Stimulated activated CD8-positive, alpha-beta memory T cell treated with anti-CD3 and anti-CD28 coated beads, Interleukin-15, amount 100 ng/mL, for 24 hours (primary cell): ENCODE data around the gene TTBK2.
"Not testable (repeated sequence)": the region's sequence is repeated elsewhere in the genome, so short reads cannot be mapped to it uniquely, and the experiment has no call there.

ENCODE experiments used
- DNase-seq: peaks from one replicate; pipeline ENCODE4 v3.0.0-alpha.2; 2020; ENCODE audit warnings: low read depth

TTBK2 gene

DNA sequence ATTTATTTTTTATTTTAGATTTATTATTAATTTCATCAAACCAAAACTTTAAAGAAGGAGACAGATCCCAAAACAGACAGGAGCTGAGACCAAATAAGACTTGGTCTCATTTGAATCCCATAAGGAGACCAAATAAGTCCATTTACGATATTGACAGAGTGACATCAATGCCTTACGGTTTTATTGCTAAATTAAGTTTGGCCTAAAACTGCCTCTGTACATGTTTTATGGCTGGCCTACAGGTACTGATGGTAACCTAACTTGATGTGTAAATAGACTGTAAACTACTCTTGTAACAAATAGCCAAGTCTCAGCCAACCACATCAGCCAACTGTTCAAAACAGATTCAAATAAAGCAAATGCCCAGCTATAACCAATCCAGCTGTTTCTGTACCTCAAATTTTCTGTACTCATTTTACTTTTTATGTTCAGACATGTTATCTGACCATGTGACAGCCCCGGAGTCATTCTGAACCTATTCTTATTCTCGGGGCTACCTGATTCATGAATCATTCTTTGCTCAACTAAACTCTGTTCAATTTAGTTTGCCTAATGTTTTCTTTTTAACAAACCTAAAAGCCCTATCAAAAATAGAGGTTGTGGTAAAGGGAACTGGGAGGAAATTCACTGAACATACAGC lies 94.2 kb downstream of the TTBK2 start:
- no peak for DNase-seq

DNA sequence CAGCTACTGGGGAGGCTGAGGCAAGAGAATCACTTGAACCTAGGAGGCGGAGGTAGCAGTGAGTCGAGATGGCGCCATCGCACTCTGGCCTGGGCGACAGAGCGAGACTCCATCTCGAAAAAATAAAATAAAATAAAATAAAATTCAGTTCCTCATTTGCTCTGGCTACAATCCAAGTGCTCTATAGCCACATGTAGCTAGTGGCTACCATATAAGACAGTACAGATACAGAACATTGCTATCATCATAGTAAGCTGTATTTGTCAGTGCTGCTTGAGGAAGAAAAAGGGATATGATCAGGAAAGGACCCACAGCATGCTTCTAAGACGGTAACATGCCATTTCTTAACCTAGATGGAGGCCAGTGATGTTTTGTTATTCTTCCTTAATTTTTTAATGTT lies 95.0 kb downstream of the TTBK2 start:
- DNase-seq: no peak

DNA sequence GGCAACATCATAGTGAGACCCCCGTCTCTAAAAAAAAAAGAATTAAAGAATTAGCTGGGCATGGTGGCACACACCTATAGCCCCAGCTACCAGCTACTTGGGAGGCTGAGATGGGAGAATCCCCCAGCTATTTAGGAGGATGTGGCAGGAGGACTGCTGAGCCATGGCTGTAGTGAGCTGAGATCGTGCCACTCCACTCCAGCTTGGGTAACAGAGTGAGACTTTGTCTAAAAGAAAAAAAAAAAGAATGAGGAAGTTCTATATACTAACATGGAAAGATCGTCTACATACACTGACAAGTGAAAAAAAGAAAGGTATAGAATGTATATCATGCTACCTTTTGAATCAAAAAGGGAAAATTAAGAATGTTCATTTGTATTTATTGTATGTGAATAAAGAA lies 99.8 kb downstream of the TTBK2 start:
- no peak for DNase-seq

- no peak for DNase-seq
Observed at GRCh38 chr15:42819786-42820185, 100.8 kb downstream of the TTBK2 start.

DNA sequence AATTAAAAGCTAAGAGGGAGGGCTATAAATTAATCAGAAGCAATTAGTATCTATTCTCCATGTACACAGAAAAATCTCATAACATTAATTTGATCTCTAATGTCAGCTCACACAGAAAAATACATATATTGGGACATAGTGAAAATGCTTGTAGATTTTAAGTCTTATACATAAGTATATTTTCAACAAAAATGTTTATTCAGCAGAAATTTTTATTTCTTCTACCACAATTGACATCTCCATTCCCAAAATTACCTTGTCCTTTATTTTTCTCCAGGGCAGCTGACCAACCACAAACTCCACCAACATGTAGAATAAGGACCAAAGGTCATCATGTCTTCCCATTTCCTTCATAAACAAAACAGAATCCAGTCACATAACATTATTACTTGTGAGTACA lies 109.1 kb downstream of the TTBK2 start:
- no peak for DNase-seq

GRCh38 chr15:42808913-42809312 lies 111.7 kb downstream of the TTBK2 start:
- DNase-seq: no peak

GRCh38 chr15:42805266-42805665 lies 115.3 kb downstream of the TTBK2 start:
- DNase-seq: no peak

DNA sequence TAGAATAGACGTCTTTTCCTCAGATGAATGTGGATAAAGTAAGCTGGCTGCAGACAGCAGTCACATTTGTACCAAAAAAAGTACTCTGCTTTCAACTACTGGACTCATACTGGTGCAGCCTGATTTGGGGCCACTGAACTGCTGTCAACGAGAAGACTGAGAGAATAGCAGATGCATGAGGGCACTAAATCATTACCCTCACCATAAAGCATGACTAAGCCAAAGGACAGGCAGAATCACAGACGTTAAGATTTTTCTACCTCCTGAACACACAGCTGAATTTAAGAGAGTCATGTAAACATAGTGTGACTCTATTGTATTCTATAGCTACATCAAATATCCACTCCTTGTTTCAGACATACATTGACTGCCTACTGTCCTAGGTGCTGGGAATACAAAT lies 115.8 kb downstream of the TTBK2 start:
- DNase-seq: no peak

- no peak for DNase-seq
Observed at GRCh38 chr15:42803436-42803835, 117.1 kb downstream of the TTBK2 start.

GRCh38 chr15:42802168-42802567 lies 118.4 kb downstream of the TTBK2 start:
- DNase-seq: no peak

- no peak for DNase-seq
Observed at GRCh38 chr15:42800731-42801474, 119.7 kb downstream of the TTBK2 start.

GRCh38 chr15:42798802-42799201 lies 121.8 kb downstream of the TTBK2 start:
- DNase-seq: no peak

- DNase-seq: no peak
Observed at GRCh38 chr15:42796955-42797782, 123.4 kb downstream of the TTBK2 start.

- no peak for DNase-seq
Observed at GRCh38 chr15:42788725-42789124, 131.9 kb downstream of the TTBK2 start.

GRCh38 chr15:42786978-42787377 lies 133.6 kb downstream of the TTBK2 start:
- no peak for DNase-seq

- DNase-seq: no peak
Observed at GRCh38 chr15:42785569-42785968, 135.0 kb downstream of the TTBK2 start.

DNA sequence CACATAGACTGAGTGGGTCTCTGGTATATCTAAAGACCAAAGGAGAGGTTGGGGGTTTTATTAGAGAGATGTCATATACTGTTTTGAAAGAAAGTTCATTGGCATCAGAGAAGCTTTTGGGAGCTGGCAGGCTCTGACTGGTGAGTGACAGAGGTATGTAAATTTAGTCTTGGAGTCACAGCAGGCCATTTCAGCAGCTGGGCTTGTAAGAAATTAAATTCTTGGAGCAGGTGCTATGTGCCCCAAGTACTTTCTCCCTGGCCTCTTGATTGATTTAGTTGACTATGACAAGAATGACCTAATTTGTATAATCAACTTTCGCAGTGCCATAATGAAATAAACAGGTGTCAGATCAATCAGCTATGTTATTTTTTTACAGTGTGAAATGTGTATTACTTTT lies 135.9 kb downstream of the TTBK2 start:
- DNase-seq: no peak

- DNase-seq: no peak
Observed at GRCh38 chr15:42782716-42783115, 137.9 kb downstream of the TTBK2 start.

DNA sequence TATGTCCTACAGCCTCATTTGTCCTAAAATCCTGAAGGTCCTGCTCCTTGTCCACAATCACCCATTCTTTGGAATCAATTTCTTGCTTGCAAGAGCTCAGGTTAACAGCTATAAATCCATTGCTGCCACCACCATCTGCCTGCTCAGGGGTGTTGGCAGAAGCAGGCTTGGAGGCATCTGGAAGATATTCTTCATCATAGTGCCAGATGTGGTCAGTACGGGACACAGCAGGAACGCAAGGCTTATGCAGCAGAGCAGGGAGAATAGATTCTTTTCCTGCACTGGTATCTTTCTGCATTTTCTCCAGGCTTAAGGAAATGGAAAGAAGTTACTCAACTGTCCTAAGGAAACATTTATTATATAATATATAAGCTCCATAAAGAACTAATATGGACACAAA lies 145.2 kb downstream of the TTBK2 start:
- no peak for DNase-seq

DNA sequence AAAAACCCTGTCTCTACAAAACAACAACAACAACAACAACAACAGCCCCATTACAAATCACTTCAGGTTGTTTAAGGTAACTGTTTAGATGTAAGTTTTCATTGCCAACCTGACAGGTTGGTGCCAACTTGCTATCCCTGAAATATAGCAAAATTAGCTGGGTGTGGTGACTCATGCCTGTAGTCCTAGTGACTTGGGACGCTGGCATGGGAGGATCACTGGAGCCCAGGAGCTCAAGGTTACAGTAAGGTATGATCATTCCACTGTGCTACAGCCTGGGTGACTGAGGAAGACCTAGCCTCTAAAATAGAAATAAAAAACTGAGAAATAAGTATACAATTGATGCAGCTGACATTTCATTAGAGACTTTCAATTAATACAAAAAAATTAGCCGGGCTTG lies 147.7 kb downstream of the TTBK2 start:
- no peak for DNase-seq

GRCh38 chr15:42772144-42772543 lies 148.4 kb downstream of the TTBK2 start:
- DNase-seq: no peak

DNA sequence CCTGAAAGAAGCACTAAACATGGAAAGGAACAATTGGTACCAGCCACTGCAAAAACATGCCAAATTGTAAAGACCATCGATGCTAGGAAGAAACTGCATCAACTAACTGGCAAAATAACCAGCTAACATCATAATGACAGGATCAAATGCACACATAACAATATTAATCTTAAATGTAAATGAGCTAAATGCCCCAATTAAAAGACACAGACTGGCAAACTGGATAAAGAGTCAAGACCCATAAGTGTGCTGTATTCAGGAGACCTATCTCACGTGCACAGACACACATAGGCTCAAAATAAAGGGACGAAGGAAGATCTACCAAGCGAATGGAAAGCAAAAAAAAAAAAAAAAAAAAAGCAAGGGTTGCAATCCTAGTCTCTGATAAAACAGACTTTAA lies 154.5 kb downstream of the TTBK2 start:
- not testable (repeated sequence) for DNase-seq

GRCh38 chr15:42764154-42764731 lies 156.3 kb downstream of the TTBK2 start:
- not testable (repeated sequence) for DNase-seq
